NCI-H1092 treated with DMSO at 0.1 percent for 48 hours (cell line): ENCODE results near the gene CA7.
A peak's percentile ranks its signal among the peaks of the same experiment; 100 is the strongest.

Source experiments
- DNase-seq: peaks from one replicate; lab custom pipeline; 2025; lab: John Stamatoyannopoulos, UW

Gene CA7

DNA sequence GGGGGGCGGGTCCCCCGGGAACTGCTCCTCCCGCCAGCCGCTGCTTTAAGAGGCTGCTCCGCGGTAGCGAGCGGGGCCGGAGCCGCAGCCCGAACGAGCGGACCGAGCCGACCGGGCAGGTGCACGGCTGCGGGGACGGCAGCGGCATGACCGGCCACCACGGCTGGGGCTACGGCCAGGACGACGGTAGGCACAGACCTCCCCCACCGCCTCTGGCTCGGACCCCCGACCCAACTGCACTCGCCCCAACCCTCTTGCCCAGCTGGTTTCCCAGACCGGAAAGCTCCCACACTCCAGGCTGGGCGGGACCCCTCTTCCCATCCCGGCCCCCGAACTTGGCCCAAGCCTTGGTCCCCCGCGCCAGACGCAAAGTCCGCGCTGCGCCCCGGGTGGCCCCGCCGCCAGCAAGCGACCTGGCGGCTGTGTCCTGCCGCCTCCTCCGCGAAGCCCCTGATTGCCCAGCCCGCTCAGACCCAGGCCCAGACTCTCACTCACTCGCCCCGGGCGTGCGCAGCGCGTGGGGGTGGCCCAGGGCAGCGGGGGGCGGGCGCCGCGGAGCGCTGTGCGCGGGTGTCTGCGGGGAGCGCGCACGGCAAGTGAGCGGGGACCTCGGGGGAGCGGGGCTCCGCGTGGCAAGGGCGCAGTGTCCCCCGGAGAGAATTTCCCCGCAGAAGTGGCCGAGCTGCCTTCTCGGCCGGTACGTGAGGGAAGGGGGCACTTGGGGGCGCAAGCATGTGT is at the start of gene CA7:
Gene CA7 (plus strand): TSS at position 73 of the 738 bp plus-strand sequence. CDS start 74 bp downstream, at position 147.
- no peak for DNase-seq

DNA sequence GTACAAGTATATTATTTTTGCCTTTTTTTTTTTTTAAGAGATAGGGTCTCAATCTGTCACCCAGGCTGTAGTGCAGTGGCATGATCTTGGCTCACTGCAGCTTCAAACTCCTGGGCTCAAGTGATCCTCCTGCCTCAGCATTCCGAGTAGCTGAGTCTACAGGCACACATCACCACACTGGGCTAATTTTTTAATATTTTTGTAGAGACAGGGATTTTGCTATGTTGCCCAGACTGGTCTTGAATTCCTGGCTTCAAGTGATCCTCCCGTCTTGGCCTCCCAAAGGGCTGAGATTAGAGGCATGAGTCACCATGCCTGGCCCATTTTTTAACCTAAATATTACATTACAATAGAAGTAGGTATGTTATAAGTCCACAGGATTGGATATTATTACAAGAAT is 46.1 kb upstream of the CA7 start:
- DNase-seq = no peak

DNA sequence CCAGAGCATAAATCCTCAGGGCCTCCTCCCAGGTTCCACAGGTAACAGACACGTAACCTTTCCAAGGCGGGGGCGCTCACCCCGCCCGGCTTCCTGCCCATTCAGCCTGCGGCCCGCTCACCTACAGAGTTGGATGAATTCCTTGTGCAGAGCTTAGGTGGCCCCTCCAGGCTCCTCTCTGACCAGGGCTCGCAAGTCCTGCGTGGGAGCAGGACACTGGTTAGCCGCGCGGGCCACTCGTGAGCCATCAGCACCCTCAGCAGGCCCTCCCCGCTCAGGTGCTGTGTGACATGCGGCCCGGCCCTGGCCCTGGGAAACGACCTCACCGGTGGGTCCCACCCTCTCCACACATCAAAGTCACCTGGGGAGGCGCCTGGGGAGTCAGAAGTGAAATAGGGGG is 43.4 kb upstream of the CA7 start:
- no peak for DNase-seq

DNA sequence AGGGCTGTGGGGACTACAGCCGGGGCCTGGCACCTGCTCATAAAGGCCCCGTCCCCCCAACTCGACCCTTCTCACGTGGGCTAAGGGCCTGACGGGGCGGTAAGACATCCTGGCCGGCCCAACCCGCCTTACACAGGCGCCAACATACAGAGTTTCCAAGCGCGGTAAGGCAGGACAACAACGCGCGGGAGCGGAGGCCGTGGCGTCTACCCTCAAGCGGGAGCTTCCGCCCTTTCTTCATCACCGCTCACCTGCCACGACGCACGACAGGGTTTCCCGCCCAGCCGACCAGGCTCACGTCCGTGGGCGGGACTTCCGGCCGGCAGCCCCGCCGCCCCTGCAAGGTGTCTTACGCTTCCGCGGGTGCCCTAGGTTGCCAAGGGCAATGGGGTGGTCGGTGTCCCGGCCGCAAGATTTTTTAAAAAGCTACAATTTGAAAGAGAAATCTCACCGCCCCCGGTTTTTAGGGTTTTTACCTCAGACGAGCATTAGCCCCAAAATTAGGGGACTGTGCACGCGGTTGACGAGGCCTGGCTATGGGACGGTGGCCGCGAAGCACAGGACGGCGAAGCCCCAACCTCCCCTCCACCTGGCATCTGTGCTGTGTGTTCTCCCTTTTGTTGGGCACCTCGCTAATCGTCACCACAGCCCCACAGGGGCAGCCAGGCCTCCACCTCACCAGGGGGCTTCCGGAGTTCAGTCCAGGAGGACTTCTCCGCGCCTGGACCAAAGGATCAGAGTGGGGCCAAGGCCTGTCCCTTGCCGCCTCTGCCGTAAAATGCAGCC is 42.7 kb upstream of the CA7 start, which contains the start of gene TERB1:
Gene TERB1 (minus strand): TSS at position 265 of the 786 bp plus-strand sequence. CDS start 4,786 bp downstream, outside the sequence.
- DNase-seq = no peak

DNA sequence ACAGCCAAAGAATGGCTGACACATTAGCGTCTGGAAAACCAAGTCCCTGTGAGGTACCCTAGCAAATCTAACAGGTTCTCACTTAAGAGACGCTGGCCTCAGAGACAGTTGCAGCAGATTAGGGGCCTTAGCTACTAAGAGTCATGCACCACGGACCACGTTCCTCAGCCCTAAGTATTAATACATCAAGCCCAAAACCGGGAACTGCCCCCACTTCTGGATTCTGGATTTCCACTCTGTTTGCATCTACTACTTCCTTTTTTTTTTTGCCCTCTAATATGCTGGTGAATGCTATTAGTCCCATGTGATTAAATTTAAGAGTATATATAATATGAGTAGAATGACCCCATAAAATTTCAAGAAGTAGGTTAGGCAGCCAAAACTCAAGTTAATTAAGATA is 42.1 kb upstream of the CA7 start:
- DNase-seq = no peak

DNA sequence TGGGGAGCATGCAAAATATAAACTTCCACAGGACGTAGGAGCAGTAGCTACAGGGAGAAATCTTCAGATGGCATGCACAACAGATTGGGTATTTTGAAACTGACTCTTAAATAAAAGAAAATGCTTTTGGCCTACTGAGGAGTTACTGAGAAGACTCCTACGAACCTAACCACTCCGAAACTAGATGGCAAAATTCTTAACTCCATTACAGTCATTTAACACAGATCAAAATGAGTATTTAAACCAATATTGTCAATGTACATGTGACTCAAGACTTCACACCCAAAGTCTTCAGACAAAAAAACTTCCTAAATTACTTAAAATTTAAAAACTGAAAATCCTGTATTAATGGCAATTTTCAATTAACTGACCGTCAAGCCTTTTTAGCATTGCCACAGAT is 34.4 kb upstream of the CA7 start:
- DNase-seq = no peak

DNA sequence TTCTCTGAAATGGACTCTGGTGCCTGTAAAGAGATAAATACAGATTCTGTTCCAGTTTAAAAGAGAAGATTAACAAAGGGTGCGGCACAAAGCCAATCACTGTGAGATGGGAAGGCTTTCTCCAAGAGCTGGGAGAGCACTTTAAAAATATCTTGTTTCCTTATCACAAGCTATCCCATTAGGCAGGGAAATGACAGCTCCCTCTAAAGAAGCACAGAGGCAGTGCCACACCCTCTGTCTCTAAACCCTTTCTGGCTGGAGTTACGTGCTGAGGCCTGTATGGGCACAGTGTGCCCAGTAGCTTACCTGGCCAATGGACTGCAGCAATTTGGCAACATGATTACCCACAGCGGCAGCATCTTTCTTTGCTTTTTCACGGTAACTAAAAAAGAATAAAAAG is 33.8 kb upstream of the CA7 start:
- no peak for DNase-seq

DNA sequence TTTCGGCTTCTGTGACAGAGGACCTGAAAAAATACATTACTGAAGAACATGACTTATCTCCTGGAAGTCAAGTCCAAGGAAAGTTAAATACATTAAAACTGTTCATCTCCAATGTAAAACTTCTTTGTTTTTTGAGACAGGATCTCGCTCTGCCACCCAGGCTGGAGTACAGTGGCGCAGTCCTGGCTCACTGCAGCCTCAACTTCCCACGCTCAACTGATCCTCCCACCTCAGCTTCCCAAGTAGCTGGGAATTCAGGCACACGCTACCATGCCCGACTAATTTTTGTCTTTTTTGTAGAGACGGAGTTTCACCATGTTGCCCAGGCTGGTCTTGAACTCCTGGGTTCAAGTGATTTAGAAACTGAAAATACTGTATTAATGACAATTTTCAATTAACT is 33.2 kb upstream of the CA7 start:
- DNase-seq = no peak

DNA sequence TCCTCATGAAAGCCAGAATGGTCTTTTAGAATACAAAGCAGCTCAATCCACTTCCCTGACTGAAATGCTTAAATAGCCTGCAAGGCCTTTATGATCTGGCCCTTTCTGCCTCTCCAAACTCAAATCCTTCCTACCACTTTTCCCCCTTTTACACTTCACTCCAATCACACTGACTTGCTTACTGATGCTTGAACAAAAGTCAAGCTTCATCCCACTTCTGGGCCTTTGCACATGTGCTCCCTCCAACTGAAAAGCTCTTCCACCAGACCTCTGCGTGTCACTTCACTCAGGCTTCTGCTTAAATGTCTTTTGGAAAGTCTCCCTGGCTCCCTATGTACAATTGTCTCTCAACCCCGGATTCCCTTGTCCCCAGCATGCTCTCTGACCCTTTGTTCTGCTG is 29.5 kb upstream of the CA7 start:
- DNase-seq = no peak

DNA sequence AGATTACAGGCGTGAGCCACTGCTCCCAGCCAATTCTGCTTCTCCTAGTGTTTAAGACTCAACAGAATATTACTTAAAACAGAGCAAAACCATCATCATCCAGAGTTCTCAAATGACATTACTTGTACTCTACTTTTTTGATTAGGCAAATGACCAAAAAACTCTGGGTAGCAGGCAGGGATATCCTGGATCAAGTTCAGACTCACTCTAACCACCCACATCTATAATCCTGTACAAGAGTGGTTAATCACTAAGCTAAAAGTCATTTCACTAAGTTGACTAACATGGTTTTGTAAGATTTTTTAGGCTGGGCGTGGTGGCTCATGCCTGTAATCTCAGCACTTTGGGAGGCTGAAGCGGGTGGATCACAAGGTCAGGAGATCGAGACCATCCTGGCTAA is 20.2 kb upstream of the CA7 start:
- DNase-seq = no peak

DNA sequence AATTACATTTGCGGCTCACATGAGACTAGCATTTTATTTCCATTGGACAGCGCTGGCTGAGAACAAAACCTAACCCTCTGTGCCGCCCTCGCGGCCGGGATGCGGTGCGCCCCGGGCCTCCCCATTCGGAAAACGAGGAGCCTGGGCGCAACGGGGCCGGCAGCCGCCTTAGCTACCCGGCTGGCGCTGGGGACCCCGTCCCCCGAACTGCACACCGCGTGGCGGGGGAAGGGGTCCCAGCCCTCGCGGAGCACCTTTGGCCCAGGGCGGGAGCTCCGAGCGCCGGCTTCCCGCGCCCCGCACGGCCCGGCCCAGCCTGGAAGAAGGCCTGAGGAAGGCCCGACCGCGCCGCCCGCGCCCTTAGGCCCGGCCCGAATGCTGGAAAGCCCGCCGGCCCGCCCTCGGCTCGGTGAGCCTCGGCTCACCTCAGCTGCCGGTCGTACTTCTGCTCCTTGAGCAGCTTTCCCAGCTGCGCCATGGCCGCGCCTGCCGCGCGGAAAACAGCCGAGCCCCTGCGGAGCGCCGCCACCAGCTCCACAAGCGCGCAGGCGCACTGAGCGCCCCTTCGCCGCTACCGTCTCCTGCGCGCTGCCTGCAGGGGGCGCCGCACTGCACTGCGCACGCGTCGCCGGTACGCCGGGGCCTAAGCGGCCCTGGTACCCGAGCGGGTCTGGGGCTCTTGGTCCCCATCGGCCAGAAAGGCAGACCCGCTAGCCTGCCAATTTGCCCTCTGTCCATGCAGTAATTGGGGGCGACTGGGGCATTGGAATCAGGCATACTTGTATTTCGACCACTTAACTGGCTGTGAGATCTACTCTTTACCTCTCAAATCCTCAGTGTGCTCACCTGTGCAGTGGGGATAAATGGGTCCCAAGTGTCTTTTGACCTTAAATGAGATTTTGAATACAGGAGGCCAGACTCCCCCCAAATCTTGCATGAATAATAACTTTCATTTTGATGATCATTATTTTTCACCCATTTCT is 13.5 kb upstream of the CA7 start, which contains the start of gene NAE1:
Gene NAE1 (minus strand): TSS at position 555 of the 983 bp plus-strand sequence. CDS start 77 bp downstream, at position 478.
- peak; percentile 92 for DNase-seq

DNA sequence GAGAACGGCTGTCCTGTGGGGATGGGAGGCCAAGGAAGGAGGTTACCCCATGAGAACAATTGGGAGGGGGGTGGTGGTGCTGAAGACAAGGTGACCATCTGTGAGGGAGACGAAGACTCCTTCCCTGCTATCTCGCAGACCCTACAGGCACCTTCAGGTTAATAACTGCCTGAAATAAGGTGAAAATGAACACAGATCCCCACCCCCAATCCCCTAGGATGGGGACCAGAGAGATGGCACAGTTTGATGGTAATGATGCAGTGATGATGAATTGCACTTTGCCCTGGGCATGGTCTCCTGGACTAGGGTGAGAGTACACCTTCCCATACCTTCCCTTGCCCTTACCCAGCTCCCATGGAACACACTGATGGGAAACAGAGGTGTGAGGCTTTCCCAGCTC is 12.0 kb upstream of the CA7 start:
- DNase-seq = no peak

DNA sequence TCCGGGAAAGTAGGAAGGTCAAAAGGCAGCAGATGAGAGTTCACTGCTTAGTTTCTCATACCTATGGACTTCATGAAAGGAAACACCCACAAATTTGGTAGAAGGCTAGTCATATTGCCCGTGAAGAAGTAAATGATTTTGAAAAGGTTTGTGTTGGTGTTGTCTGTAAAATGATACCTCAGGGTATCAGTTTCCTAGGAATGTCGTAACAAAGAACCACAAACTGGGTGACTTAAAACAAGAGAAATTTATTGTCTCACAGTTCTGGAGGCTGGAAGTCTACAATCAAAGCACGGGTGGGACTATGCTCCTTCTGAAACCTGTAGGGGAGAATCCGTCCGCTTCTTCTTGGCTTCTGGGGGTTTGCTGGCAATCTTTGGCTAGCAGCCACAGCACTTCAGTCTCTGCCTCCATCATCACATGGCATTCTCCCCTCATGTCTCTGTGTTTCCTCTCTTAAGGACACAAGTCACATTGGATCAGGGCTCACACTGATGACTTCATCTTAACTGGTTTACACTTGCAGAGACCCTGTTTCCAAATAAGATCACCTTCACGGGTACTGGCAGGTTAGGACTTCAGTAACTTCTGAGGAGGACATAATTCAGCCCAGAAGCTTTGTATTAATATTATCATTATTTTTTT is 11.4 kb upstream of the CA7 start:
- no peak for DNase-seq

DNA sequence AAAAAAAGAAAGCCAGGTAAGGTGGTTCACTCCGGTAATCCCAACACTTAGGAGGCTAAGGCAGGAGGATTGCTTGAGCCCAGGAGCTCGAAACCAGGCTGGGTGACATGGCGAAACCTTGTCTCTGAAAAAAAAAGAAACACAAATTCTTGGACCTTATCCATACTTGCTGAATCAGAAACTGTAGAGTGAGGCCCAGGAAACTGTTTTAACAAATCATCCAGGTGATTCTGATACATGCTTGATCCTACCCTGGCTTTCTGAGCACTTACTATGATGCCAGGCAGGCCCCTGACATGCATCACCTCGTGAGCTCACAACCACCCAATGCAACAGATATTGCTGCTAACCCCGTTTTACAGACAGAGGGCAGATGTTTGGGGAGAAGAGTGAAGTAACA is 9.5 kb upstream of the CA7 start:
- no peak for DNase-seq

DNA sequence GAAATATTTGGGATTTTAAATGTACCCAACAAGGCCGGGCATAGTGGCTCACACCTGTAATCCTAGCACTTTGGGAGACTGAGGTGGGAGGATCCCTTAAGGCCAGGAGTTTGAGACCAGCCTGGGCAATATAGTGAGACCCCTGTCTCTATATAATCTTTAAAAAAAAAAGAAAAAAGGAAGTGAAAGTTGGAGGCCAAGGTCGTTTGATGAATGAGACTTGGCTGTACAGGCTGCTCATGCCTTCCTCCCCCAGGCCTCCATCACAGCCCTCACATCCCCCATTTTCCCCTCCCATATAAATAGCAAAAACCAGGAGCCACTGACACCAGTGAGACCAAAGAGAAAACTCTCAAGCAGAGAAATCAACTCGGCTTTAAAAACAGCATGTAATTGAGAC is 3.3 kb upstream of the CA7 start:
- DNase-seq = no peak

DNA sequence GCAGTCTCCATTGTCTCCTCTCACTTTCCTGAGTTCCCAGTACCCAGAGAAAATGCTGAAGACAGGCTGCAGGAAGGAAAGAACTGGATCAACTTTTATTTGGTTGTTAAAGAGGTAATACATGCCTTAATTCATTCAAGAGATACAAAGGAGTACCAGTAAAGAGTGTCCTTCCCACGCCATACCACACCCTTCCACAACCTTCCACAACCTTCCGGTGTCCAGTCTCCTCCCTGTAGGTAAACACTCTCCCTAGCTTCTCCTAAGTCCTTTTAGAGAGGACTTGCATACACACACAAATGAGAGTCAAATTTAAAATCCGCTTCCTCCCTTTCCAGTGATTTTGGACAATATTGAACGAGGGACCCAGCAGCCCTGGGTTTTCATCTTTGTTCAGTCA is 2.8 kb upstream of the CA7 start:
- no peak for DNase-seq

DNA sequence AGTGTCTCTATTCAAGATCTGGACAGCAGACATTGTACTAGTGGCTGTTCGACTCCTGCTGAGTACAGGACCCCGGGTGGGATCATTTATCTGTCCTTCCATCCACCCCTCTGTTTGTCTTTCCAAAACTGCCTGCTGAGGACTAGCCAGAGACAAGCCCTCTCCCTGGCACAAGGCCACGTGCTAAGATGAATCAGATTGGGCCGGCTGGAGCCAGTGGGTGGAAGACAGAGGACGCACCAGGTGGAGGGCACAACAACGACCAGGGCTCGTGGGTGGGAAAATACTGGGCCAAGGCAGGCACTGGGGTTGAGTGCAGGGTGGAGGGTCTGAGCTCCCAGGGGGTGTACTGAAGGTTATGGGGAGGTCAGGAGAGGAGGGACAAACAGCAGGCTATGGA is 1.4 kb upstream of the CA7 start:
- DNase-seq = peak; percentile 28

DNA sequence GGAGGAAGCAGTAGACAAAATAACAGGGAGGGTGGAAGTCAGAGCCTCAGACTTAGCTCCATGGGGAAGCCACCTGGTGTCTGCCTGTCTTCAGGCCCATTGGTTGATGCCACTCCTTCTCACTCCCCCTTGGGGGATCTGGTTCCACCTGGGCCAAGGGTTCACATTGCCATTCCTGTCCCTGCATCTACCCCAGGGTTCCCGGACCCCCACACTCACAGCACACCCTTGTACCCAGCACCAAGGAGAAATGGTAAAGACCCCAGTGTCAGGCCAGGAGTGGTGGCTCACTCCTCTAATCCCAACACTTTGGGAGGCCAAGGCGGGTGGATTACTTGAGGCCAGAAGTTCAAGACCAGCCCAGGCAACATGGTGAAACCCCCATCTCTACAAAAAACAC is 1.0 kb upstream of the CA7 start:
- no peak for DNase-seq

DNA sequence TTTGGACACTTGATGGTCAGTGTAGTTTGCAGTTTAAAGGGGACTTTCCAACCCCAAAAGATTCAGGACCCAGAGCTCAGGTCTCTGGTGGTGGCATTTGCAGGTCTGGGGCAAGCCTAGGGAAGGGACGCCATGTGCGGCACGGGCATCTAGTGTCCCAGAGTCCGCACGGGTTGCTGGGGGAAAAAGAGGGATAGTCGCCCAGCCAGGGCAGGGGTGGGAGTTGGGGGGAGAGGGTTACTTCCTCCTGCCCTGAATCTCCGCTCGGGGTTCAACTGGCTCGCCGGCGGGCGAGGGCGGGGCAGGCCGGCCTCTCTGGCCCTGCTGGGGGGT is 239 bp upstream of the CA7 start:
- DNase-seq = no peak

DNA sequence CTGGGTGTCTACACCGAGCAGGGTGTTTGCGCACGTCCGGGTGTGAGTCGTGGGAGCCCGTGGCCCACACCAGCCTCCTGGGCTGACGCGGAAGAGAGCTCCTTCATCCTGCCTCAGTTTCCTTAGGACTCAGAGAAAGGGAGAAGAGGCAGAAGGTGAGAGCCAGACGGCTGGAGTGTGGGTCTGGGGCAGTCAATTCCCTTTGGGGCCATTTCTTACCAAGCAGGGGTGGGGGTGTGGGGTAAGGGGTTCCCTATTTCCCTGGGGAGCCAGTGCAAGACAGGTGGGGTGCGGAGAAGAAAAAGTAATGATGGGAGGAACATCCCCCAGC is 831 bp downstream of the CA7 start:
- no peak for DNase-seq

DNA sequence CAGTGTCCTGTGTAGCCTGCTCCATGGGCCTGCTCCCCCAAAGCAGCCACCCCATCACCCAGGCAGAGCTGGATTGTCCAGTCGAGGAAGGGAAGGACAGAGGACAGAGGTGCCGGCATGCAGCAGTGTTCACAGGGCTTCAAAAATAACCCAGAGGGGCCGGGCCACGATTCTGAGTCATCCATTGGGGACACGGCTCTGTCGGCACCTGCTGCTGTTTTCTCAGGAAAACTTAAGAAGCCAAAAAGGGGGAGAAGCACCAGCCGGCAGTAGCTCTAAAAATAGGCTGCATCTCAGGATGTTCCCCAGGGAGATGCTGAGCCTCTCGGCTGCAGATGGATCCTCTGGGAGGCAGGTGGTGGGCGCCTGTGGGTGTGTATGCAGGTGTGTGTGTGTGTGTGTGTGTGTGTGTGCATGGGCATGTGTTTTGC is 1.6 kb downstream of the CA7 start:
- peak; percentile 17 for DNase-seq

DNA sequence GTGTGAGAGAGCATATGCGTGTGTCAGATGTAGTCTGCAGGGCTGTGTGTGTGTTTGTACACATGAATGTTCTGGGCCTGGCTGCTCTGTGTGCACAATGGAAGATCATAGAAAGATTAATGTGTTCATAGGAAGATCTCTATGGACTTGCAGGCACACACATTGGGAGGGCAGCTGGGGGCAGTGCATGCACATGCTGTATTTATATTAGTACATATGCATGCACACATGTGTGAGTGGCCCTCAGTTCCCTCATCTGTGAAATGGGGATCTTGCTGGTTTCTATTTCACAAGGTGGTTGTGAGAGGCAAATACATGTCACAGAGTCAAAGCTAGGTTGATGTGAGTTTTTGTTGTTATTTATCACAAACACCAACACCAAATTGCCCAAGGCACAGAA is 2.1 kb downstream of the CA7 start:
- DNase-seq = no peak
